T-helper 22 cell (primary cell): Measurements from ENCODE around the gene STK32B.
"Not testable (repeated sequence)": the region's sequence is repeated elsewhere in the genome, so short reads cannot be mapped to it uniquely, and the experiment has no call there.

Source experiments
- DNase-seq: peaks from one replicate; pipeline ENCODE4 v3.0.0-alpha.2; 2020; ENCODE audit warnings: low read depth

STK32B gene

DNA sequence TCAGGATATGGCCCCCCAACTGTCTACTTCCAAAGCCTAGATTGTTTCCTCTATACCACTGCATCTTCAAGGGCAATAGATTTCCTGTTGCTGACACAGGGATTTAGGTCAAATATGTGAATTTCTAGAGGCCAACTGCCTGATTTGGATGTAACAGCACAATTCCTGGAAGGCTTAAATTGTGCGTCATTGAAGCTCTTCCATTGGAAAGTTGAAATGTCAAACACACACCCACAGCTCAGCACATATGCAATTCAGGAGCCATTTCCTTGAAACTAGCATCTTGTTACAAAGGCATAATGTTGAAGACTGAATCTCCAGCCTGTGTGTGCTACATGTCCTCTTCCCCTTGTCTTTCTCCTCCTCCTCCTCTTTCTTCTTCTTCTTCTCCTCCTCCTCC lies 158.6 kb downstream of the STK32B start:
- no peak for DNase-seq

DNA sequence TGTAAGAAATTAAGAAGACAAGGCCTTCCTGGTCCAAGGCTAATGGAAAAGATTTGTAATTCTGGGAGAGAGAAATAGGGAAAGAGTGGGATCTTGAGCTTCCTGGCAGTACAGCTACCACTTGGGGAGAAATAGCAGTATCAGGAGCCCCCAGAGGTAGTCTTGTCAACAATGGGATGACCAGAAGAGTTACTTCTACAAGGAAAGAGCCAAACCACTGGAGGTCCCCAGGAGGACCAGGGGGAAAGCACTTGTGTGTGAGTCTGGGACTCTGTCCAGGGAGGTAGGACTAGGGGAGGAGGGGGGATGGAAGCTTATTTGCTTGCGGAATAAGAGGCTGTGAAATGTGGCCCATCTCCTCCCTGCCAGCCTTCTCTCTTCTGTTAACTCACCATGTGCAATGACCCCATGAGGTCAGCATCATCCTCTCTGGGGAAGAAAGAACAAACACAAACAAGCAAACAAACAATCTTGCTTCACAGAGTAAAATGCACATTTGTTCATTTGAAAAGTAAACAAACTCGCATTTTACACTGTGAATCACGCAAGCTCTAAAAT lies 160.1 kb downstream of the STK32B start:
- DNase-seq, result no peak

DNA sequence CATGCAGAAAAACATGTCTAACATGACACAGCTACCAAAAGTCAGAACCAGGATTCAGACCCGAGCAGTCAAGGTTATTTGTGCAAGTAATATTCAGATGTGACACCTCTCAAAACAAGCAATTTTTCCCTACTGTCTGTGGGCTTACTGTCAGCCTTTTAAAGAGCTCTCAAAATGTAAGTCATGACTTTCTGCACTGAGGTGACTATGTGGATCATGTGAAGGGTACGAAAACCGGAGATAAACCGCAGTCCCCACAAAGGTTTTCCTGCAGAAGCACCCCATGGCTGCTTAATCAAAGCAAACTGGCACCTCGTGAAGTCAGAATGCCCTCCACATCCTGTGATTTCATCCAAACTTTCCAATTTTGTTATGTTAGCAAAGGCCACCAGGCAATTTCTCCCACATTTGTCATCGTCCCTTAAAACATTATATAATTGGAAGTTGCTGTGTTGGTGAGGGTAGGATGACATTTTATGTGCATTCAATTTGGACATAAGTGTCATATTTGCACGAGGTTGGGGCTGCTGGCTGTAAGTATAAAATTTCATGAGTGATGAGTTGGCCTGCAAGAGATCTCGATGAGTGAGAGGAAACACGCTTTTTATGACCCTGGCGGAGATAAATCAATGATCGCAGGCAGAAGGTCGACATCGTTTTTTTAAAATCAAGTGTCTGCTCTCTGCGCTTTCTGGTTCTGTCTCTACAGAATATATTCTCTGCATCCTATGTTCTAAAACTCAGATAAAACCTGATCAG lies 161.2 kb downstream of the STK32B start:
- DNase-seq, result no peak

DNA sequence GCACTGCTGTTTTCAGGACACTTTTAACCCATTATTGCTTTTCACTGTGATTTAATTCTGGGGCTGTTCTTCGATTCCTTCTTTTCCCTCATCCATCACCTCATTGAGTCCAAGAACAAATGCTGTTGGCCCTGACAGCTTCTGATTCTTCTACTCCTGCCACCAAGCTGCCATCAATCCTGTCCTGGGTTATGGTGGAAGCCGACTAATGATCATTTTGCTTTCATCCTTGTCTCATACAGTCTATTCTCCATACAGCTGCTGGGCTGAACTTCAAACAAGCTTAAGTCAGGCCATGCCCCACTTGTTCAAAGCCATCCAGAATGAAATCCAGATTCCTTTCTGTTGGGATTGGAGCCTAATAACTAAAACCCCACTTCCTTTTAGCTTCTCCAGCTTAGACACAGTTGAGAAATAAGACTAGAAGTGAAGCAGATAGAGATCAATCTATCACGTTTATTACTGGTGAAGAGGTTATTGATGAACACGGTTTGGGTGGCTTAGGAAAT lies 161.9 kb downstream of the STK32B start:
- no peak for DNase-seq

DNA sequence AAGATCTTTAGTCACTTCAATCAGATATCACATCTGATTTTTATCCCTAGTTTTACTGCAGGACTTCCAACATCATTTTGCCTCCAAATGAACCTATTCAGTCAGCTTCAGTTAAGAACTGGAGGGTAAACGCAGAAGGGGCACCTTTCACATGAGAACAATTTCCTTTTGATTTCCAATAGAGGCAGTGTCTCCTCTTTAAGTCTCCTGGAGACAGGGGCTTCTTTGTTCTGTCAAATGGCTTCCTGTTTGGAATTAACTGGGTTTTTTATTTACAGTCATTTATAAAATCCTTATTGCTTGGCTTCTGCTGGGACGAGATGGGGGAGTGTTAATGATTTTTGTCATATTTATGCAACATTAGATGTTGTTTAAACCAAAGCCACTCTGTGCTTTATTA lies 164.0 kb downstream of the STK32B start:
- DNase-seq, result no peak

GRCh38 chr4:5217421-5217820 lies 166.1 kb downstream of the STK32B start:
- no peak for DNase-seq

DNA sequence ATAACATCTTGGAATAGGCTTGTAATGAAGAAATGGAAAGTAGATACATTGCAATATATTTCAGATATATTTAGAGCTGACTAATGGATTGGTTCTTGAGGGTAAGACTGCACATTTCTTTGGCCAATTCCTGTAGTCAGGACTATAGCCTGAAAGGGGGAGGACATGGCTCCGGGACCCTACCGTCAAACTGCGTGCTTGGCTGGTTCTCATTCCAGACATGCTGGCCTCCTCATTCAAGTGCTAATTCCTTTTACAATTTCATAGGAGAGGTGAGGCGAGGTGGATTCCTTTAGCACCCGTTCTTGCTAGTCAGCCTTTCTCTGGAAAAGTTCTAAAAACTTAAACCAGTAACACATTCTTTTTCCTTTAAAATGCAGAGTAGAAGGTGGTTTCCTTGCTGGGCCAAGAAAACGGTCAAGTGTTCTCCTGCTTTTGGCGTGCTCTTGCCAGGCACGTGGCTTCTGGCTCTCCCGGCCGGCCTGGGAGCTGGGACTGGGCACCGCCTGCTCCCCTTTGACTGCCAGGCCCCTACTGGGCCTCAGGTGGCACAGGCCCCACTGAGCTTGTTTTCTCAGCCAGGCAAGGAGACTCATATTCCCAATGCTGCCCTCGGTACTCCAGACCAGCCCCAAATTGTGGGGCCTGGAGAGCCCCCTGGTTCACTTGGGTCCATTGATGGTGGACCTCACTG lies 167.2 kb downstream of the STK32B start:
- no peak for DNase-seq

GRCh38 chr4:5220028-5220427 lies 168.7 kb downstream of the STK32B start:
- no peak for DNase-seq

- no peak for DNase-seq
Observed at GRCh38 chr4:5222047-5222446, 170.8 kb downstream of the STK32B start.

GRCh38 chr4:5222951-5223350 lies 171.7 kb downstream of the STK32B start:
- no peak for DNase-seq

DNA sequence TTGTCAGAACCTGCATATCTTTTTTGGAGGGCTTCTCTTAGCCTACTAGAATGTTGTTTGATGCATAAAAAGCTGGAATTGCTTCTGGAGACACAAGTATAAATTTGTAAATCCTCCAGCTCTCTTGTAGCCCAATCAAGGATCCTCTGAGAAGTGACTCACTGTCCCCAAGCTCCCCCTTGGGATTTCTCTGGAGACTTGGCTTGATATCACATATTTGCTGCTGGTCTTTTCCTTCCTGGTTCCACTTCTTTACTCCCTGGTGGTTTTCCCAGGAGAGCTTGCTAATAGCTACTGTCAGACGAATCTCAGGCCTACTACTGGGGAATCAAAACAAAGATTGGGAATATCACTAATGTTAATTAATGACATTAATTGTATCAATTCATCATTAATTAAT lies 173.1 kb downstream of the STK32B start:
- DNase-seq, result no peak

GRCh38 chr4:5232549-5232948 lies 181.3 kb downstream of the STK32B start:
- DNase-seq, result no peak

DNA sequence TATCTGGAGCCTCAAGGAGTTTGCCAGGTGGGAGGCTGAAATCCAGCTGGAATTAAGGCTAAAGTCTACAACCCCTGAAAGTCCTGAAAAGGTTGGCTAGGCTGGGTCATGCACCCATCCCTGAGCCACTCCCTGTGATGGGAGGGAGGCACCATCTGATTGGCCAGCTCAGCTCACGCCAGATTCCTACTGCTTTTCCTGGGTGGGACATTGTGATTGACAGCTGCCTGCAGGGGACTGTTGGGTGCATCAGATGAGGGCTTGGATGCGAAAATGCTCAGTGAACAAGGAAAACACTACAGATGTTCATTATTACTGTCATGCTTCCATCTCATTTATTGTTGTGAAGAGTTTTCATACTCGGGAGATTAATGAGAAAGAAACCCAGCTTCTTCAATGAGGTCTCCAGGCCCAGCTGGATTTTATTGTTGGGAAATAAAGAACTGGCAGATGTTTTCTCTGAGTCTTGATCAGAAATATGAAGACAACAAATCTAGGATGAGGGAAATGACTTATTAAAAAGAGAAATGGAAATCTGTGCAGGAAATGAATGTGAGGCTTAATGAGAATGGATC lies 185.9 kb downstream of the STK32B start:
- DNase-seq, result no peak

- DNase-seq, result no peak
Observed at GRCh38 chr4:5238173-5238572, 186.9 kb downstream of the STK32B start.

DNA sequence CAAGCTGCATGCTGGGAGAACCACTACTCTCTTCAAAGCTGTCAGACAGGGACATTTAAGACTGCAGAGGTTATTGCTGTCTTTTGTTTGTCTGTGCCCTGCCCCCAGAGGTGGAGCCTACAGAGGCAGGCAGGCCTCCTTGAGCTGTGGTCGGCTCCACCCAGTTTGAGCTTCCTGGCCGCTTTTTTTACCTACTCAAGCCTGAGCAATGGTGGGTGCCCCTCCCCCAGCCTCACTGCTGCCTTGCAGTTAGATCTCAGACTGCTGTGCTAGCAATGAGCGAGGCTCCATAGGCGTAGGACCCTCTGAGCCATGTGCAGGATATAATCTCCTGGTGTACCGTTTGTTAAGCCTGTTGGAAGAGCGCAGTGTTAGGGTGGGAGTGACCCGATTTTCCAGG lies 195.8 kb downstream of the STK32B start:
- DNase-seq, result not testable (repeated sequence)

- no peak for DNase-seq
Observed at GRCh38 chr4:5247735-5248134, 196.5 kb downstream of the STK32B start.

DNA sequence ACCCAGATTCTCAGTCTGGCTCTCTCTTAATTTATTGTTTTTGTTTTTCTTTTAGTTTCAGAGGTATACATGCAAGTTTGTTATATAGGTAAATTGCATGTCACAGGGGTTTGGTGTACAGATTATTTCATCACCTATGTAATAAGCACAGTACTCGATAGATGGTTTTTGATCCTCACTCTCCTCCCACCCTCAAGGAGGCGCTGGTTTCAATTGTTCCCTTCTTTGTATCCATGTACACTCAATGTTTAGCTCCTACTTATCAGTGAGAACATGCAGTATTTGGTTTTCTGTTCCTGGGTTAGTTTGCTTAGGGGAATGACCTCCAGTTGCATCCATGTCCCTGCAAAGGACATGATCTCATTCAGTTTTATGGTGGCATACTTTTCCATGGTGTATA lies 198.4 kb downstream of the STK32B start:
- DNase-seq, result no peak

DNA sequence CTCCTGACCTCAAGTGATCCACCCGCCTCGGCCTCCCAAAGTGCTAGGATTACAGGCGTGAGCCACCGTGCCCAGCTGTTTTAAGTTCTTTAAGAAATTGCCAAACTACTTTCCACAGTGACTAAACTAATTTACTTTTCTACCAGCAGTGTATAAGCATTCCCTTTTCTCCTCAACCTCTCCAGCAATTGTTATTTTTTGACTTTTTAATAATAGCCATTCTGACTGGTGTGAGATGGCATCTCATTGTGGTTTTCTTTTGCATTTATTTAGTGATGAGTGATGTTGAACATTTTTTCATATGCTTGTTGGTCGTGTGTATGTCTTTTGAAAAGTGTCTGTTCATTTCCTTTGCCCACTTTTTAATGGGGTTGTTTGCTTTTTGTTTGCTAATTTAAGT lies 199.3 kb downstream of the STK32B start:
- DNase-seq, result not testable (repeated sequence)

GRCh38 chr4:5256421-5256820 lies 205.1 kb downstream of the STK32B start:
- no peak for DNase-seq

- no peak for DNase-seq
Observed at GRCh38 chr4:5257086-5257485, 205.8 kb downstream of the STK32B start.

DNA sequence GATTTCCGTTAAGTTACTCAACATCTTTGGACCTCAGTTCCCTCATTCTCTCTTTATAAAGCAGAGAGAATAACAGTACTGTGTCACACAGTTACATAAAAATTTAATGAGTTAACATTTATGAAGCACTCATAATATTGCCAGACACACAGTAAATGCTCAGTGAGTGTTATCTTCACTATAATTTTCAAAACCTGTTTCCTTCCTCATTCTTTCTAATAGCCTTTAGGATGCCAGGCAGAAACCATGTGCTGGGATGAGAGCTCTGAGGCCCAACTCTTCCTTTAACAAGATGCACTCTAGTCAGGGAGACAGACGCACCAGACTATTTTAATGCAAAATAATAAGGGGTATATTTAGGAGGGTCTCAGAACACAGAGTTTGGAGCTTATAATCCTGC lies 208.2 kb downstream of the STK32B start:
- DNase-seq, result no peak

DNA sequence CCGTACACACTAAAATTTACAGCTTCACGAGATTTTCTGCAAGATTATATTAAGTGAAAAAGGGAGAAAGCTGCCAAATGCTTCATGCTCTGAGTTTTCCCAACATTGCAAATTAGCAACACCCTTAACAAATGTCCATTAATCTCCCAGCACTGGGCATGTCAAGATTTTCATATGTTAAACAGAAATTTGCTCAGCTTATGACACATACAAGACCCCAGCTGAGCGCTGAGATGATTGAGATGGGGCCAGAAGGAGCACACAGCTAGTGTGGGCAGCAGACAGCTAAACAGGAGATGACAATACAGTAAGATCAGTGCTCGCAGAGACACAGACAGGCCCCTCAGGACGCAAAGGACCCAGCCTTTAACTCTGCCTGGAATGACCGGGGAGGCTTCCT lies 208.8 kb downstream of the STK32B start:
- no peak for DNase-seq

DNA sequence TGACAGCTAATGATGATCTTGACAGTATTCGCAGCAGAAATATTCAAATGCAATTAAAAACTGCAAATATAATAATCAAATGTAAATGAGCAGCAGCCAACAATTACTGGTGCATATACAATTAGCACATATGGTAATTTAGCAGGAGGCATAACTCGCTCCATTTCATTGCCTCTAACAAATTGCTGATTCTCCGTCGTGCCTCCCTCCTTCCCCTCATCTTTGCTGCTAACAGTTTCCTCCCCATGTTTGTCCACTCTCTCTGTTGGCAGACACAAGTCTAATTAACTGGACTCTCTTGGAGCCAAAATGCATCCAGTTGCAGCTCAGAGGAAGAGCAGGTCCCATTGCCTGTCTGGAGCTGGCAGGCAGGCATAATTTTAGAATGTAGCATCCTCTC lies 210.6 kb downstream of the STK32B start:
- no peak for DNase-seq
